GM12892 (cell line): ENCODE results near the gene HMCES.
"Not testable (repeated sequence)": the region's sequence is repeated elsewhere in the genome, so short reads cannot be mapped to it uniquely, and the experiment has no call there.

Source experiments
- DNase-seq: peaks from one replicate; pipeline ENCODE4 v3.0.0; 2011; ENCODE audit not compliant: insufficient read length
- FAIRE-seq: peaks from 2 replicates; lab custom pipeline; 2011; peaks lifted over from hg19 to GRCh38; lab: Jason Lieb, UNC
- POLR2A ChIP-seq: IDR thresholded peaks from 2 replicates; pipeline ENCODE4 v1.6.1; 2011; ENCODE audit warnings: low read depth, low read length, control low read depth
- POLR2AphosphoS5 ChIP-seq: IDR thresholded peaks from 2 replicates; pipeline ENCODE4 v1.6.1; 2011; ENCODE audit warnings: low read depth, low read length, control low read depth
- TAF1 ChIP-seq: IDR thresholded peaks from 2 replicates; pipeline ENCODE4 v1.6.1; 2011; ENCODE audit warnings: low read depth, mild to moderate bottlenecking, control low read depth, low read length, borderline replicate concordance

HMCES gene

DNA sequence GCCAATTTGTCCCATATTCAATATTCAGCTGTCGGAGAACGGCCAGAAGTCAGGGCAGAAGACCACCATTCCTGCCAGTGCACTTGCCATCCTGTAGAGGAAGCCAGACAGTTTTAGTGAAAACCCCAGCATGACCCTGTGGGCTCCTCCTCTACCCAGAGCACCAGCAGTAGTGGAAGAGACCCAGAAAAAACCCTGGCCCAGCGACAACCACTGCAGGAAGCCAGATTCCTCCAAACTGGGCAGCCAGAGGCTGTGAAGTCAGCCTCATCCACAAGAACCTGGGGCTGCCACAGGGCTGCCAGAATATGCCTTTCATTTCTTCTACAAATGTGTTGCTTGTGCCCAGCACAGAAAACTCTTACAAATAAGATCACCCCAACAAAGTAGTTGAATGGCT is 67.3 kb downstream of the HMCES start:
- DNase-seq (no peak), FAIRE-seq (no peak)
- TF ChIP-seq POLR2AphosphoS5, result no peak
- TF ChIP-seq TAF1, result no peak
- TF ChIP-seq POLR2A, result no peak

DNA sequence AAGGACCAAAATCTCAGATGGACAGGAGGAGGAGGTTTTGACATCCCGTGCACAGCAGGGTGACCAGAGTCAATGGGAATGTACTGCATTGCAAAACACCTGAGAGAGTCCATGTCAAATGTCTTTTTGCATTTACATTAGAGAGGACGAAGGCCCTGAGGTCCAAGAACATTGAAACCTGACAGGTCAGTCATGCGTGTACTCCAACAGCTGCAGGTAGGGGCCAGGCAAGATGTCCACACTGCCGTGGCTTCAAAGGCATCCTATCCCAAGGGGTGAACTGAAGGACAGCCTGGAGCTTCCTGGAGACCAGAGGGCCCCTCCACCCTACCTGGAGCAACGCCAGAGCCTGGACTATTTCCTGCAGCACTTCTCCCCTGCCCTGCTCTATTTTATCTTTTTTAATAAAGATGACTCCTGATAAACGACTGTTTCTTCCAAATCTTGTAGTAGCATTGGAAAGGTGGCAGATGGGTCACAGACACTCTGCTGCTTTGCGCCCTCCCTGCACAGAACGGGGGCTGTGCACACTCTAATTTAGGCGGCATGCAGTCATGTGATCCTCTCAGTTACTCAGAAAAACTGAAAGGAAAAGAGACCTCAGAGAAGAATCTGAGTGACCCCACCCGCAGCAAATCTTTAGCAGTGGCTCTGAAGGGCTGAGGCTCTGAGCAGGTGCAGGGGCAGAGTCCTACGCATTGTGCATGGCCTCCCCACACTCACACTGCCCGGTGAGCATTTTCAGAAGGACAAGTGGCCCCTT is 68.2 kb downstream of the HMCES start:
- no peak for TF ChIP-seq POLR2AphosphoS5
- no peak for TF ChIP-seq POLR2A
- no peak for TF ChIP-seq TAF1
- no peak for DNase-seq
- no peak for FAIRE-seq

DNA sequence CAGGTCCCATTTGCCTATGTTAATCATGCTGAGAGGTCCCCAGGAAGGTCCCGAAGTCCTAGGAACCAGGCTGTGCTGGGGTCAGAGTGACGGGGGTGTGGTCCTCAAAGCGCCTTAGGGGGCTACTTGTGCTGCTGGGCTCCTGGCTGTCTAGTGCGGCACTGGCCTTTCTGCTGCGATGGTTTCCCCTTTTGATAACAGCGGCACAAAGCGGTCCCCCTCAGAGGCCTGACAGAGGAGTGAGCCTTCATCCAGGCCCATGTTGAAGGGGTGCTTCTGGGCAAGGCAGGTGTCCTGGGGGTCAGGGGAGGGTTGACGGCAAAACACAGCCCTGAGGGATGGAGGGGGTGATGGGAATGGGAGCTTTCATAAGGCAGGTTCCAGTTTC is 68.8 kb downstream of the HMCES start:
- no peak for DNase-seq
- TF ChIP-seq POLR2A, result no peak
- no peak for TF ChIP-seq TAF1
- TF ChIP-seq POLR2AphosphoS5, result no peak
- no peak for FAIRE-seq

DNA sequence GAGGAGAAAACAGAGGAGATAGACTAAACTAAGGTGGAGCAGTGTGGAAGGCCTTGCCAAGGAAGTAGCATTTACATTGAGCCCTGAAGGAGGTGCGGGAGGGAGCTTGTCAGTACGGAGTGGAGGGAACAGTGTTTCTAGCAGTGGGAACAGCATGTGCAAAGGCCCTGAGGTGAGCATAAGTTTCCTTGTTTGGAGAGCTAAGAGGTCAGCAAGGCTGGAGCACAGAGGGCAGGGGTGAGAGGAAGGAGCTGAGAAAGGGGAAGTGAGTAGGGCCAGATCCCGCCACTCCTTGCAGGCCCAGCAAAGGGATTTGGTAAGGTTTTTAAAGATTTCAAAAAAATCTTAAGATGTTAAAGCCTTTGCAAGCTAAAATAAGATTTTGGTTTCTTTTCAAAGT is 70.1 kb downstream of the HMCES start:
- FAIRE-seq (no peak), DNase-seq (no peak)
- TF ChIP-seq POLR2A (no peak), TAF1 (no peak), POLR2AphosphoS5 (no peak)

DNA sequence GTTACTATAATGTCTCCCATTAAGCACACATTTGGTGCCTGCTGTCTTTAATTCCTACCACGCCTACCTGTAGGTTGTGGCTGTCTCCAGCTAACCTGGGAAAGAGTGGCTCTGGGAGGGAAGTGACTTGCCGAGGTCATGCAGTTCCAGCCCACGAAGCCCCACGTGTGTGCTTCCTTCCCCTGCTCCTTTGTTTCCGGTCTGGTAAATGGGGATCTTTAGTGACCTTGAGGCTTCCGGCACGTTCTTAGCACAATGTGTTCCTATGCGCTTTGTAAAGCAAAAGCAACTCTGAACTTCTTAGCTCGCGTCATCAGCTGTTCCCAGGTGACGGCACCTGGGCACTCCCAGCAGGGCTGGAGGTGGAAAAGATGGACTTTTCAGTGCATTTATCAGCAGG is 70.5 kb downstream of the HMCES start:
- DNase-seq, FAIRE-seq: not testable (repeated sequence)

DNA sequence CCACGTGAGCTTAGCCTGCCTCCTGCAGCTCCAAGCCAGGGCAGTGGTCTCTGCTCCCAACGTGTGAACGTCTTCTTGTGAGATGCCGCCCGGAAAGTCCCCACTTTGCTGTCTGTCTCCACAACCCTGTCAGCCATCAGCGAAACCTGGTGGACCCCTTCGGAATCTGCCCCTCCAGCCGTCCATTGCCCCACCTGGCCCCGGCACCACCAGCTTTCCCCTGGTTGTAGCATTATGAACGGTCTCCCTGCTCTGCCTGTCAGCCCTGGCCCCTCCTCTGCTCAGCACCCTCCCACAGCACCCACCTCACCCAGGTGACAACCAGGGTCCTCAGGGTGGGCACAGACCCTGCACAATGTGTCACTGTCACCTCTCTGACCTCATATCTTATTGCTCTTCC is 71.1 kb downstream of the HMCES start:
- FAIRE-seq, result no peak
- no peak for DNase-seq
- TF ChIP-seq POLR2AphosphoS5, result no peak
- no peak for TF ChIP-seq POLR2A
- no peak for TF ChIP-seq TAF1

DNA sequence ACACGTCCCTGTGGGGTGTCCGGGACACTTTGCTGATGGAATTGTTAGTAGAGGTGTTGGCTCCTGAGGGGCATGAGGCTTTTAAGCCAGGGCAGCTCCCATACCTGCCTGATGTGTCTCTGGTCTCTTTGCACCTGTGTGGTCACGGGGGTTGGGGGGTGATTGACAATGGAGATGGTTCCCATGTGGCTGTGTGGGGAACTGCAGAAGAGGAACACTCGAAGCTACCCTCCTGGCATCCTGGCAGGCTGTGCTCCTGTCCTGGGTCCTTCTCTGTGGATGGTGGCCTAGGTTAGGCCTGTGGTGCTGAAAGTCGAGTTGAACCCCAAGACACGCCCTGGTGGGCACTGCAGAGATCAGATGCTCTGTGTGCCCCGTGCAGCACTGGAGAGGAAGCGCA is 73.4 kb downstream of the HMCES start:
- no peak for DNase-seq
- no peak for TF ChIP-seq POLR2A
- no peak for TF ChIP-seq TAF1
- no peak for TF ChIP-seq POLR2AphosphoS5
- FAIRE-seq, result no peak

DNA sequence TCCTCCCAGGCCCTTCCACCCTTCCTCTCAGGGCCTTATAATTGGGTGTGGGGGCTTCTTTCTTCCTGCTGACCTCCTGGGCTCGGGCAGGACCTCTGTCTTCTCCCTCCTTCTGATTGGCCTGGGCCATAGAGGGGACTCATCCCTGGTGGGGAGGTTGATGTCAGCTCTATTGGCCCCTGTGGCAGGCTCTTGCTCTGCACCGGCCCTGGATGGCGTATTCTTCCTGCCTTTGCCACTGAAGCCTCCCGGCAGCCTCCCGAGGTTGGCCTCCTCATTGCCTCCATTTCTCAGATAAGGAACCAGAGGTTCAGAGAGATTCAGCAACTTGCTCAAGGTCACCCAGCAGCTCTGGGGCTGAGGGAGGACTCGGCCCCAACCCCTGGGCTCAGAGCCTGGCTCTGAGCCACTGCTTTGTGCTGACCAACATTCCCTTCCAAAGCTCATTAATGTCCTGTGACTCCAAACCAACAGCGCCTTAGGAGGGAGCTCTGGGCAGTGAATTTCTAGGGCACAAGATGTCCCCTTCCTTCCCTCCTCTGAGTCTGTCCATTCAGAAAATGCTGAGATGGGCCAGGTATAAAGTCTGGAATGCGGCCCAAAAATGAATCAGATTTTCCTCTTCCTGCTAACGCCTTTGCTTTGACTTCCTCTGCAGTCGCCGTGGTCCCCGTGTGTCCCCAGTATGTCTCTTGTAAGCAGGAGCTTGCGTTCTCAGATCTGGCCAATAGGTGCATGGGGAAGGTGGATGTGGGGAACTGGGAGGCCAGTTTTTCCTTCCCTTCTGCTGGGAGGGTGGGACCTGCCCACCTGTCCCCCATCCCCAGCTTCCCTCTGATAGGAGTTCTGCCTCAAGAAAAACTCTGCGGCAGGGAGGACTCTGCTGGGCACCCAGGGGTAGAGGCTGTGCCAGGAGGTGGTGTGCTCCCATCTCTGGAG is 74.2 kb downstream of the HMCES start:
- TF ChIP-seq TAF1, result no peak
- no peak for TF ChIP-seq POLR2A
- no peak for TF ChIP-seq POLR2AphosphoS5
- no peak for FAIRE-seq
- DNase-seq, result no peak

DNA sequence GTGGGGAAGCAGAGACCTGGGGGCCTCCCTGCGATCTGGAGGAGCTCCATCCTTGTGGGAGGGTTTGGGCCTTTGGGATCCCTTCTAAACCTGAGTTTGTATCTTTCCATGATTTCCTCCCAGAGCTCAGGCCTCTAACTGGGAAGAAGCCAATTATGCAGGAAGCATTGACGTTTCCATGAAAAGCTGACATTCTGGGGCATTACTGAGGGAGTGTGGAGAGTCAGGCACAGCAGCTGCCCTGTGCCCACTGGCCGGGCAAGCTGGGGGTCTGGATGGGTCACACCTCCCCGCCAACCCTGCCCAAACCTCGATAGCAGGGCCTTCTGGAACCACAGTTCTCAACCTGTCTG is 74.9 kb downstream of the HMCES start:
- FAIRE-seq (no peak), DNase-seq (no peak)
- TF ChIP-seq TAF1, result no peak
- TF ChIP-seq POLR2AphosphoS5, result no peak
- TF ChIP-seq POLR2A, result no peak
